Measurements from ENCODE around the gene ERAP2.
A peak's percentile ranks its signal among the peaks of the same experiment; 100 is the strongest.
"Not testable (repeated sequence)": the region's sequence is repeated elsewhere in the genome, so short reads cannot be mapped to it uniquely, and the experiment has no call there.

ERAP2 gene

GRCh38 chr5:96864922-96865530 lies 11.3 kb upstream of the ERAP2 start:
- no peak for DNase-seq

GRCh38 chr5:96868603-96869371 lies 7.5 kb upstream of the ERAP2 start:
- DNase-seq = peak; percentile 50

DNA sequence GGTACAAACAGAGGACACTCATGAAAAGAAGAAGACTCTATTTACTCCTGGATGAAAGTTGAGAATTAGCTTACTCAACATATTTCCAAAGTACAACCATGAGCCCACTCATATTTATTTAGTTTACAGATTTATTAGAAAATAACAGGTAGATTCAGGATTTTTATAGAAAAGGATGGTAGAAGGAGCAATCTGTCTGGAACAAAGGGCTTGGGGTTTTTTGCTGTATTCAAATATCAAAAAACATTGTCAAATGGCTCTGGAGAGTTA lies 7.0 kb upstream of the ERAP2 start:
- DNase-seq = no peak

DNA sequence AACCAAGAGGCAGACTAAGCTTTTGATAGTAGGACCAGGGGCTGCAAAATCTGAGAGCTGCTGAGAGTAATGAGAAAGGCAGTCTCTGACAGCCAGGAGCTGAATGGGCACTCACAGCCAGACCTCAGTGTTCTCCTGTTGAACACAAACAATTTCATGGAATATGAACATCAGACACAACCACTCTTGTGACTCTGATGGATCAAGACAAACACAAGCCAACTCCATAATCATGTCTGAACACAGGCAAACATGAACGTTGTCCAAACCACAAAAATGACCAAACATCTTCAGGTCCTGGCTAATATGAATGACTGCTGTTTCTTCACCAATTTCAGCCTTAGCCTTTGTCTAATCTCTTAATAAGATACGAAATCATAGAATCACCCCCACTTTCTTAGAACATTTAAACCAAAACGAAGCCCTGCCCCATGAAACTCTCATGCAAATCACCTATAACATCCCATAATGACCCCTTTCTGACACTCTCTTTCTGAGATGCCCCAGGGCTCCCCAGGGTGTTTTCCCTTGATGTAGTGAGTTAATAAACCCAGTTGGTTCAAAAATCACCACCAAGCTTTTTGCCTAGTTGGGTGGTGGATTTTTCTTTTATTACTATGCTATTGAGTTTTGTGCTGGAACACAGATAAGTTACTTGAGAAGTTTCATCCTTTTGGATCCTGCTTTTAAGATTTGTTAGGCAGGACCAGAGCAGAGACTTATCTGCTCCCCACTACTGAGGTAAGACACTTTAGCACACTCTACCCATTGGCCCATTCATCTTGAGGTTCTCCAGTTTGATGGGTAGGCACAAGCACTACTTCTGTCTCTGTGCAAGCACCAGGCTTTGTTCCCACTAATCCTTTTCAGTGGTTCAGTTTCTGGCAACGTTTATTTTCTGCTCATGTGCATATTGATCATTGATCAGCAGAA lies 5.9 kb upstream of the ERAP2 start:
- peak; percentile 17 for DNase-seq

DNA sequence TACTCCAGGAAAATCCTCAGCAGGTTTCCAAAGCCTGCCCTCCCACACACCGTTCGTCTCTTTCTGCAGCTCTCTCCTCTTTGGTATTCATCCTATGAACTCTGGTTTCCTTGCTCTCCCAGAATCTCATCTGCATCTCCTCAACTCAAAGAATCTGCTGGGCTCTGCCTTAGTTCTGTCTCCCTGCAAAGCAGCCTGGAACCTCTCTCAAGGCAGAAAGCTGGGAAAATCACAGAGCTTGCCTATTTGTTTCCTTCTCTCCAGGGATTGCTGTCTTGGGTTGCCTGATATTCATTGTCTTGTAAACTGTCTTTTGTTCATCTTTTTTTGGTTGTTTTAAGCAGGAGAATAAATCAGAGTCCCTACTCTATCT lies 5.3 kb upstream of the ERAP2 start:
- DNase-seq = no peak

DNA sequence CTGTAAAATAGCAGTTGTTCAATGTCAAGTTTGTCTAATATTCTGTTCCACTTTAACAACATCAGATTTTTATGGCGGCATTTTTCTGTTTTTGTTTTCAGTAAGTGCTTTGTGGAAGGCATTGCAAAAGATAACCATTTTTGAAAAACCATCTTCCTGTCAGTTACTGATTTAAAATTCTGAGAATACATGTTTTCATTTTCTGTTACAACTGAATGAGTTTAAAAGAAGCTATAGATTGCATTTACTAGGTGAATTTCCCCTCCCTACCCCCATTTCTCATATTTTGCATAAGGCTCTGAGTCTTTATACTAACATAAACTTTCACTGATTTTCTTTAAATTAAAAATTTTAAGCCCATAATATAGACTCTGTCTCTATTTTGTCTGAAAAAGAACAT lies 4.6 kb upstream of the ERAP2 start:
- DNase-seq = no peak

GRCh38 chr5:96873449-96873848 lies 2.9 kb upstream of the ERAP2 start:
- DNase-seq = no peak

GRCh38 chr5:96874631-96875030 lies 1.7 kb upstream of the ERAP2 start:
- no peak for DNase-seq

DNA sequence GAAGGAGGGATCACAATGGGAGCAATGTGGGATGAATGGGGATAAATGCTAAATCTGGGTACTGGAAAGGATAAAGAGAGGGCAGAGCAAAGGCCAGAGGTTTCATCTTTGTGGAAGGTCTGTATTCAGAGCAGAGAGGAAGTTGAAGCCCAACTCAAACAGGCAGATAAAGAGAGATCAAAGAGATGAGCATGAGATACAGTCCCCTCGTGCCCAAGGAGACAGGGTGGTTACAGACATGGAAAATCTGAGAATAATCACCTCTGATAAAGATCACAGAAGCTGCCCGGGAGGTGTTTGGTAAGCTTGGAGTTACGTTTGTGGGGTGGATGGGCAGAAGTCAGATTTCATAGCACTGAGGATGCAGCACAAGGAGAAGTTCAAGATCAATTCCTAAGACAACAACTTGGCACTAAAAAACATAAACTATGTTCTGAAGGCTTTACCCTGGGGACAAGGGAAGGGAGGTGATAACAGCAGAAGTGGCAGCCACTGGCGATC lies 459 bp upstream of the ERAP2 start:
- DNase-seq = no peak

DNA sequence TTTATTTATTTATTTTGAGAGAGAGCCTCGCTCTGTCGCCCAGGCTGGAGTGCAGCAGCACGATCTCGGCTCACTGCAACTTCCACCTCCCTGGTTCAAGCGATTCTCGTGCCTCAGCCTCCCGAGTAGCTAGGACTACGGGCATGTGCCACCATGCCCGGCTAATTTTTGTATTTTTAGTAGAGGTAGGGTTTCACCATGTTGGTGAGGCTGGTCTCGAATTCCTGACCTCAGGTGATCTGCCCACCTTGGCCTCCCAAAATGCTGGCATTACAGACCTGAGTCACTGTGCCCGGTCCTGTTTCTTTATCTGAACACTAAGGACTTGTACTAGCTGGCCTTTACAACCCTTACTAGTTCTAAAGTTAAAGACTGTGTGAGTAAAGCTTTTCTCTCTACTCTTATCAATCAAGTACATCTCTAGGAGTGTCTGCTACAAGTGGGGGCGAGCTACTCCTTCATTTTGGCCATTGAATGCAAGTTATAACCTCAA lies 723 bp downstream of the ERAP2 start:
- not testable (repeated sequence) for DNase-seq

DNA sequence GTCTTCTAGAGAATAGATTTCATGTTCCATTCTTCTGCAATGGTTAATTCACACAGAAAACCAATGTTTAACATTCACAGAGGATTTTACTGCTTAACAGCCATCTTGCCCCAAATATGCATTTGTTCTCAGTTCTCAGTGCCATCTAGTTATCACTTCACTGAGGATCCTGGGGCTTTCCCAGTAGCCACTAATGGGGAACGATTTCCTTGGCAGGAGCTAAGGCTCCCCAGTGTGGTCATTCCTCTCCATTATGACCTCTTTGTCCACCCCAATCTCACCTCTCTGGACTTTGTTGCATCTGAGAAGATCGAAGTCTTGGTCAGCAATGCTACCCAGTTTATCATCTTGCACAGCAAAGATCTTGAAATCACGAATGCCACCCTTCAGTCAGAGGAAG lies 3.4 kb downstream of the ERAP2 start:
- DNase-seq = no peak

- DNase-seq = no peak
Measured at GRCh38 chr5:96880444-96881164, 4.3 kb downstream of the ERAP2 start.

GRCh38 chr5:96881511-96882115 lies 5.3 kb downstream of the ERAP2 start:
- no peak for DNase-seq

DNA sequence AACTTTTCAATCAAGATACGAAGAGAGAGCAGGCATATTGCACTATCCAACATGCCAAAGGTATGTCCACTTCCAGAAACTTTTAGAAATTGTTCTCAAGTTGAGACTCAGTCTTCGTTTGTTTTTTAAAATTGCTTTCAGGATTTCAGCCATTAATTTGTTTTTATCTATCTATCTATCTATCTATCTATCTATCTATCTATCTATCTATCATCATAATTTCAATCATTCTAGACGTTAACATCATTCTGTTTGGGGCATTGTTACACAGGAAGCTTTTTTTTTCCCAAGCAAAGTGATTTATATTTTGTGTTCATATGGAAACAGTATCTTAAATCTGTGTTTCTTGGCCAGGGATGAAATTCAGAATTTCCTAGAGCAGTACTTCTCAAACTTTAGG lies 7.6 kb downstream of the ERAP2 start:
- DNase-seq = no peak

DNA sequence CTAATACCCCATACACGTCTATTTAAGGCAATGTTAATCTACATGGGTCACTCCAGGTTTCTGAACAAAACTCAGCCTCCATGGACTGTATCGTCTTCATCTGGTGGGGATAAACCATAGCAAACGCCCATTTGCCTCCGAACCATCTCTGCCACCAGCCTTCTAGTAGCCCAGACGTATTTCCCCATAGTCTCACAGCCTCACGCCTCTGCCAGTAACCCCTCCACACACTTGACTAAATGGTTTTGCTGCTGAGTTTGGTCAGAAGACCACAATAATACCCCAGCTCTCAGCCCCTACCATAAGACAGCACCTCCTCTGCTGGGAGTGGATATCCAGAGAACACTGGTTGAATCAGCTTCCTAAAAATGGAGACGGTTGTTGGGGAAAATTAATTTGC lies 8.7 kb downstream of the ERAP2 start:
- no peak for DNase-seq

DNA sequence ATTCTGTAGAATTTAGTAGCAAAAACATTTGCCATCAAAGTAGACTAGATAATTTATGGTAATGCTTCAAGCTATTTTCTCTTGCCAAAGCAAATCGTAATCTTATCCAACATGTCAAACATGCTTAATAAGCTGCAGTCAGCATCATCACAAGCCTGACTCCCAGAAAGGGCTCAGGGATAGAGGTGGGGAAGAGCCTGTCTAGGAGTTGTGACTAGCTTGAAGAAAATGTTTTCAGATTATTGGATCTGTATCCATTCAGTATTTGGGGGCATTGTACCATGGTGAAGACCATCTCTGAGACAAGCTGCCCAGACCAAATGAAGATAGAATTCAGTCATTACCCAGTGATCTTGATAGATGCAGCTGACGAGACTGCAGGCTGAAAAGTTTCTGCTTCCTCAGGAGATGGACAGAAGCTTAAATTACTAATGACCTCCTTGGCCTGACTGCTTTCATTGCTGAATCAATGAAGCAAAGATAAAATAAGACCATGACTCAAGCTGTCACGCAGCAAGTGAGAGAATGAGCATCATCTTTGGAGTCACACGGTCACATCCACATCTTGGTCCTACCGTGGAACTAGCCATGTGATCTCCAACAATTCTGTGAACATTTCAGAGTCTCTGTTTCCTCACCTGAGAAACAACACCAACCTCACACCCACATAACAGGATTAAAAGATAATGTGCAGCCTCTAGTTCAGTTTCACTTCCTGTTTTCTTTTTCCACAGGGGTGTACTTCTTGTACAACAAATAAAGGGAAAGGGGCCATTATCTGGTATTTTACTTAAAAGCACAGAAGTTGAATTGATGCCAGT lies 9.4 kb downstream of the ERAP2 start:
- DNase-seq = no peak

DNA sequence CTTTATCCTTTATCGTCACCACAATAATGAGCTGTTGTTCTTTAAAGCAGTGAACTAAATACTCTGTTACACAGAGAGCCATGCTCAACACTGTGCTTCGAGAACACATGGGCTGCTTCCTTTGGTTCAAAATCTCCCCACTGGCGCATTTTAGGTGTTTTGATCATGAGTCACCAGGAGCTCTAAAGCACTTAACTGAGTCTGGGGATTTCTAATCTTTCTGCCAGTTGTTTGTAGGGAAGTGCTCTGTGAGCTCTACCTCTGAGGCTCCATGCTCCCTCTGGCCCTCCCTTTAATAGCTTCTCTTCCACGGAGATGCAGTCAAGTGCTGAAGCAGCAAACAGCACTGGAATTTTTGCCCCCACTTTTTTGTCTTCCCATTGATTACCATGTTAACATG lies 17.0 kb downstream of the ERAP2 start:
- no peak for DNase-seq

DNA sequence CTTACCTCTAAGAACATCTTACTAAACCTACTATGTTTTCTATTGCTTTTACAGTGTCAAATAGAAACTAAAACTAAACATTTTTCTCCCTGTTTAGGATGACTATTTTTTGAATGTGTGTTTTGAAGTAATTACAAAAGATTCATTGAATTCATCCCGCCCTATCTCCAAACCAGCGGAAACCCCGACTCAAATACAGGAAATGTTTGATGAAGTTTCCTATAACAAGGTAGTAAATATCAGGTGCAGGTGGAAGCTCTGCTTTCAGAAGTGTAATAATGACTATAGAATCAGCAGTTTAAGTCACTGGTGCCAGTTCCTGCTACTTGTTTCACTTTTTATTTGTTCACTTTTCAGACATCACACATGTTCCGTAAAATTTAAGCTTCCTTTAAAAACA lies 20.0 kb downstream of the ERAP2 start:
- DNase-seq = no peak

GRCh38 chr5:96896806-96897205 lies 20.5 kb downstream of the ERAP2 start:
- no peak for DNase-seq

DNA sequence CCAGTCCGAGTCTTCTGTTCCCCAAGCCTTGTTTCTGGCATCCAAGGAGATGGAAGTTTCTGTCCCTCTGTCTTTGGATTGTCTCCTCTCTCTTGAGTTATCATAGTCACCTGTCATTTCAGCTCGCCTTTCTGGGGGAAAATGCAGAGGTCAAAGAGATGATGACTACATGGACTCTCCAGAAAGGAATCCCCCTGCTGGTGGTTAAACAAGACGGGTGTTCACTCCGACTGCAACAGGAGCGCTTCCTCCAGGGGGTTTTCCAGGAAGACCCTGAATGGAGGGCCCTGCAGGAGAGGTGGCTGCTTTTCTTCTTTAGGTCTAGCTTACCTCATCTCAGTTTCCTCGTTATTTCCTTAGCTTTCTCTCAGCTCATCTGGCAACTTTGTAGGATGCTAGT lies 25.1 kb downstream of the ERAP2 start:
- no peak for DNase-seq

DNA sequence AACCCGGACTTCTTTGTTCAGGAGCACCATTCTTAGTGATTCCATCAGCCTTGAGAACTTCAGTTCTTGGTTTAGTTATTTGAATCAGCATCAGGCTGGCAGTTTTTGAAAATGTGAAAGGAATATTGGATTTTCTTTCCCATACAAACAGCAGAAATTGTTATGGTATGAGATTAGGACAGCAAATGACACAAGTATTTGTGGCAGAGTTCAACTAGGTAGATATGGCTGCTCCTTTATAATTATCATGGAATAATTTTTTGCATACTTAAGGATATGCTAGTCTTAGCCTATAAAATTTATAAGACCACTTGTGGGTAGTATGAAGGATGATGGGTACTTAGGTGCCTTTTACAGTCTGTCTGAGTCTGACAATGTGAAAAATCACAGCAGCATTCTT lies 25.5 kb downstream of the ERAP2 start:
- DNase-seq = no peak

GRCh38 chr5:96902876-96903275 lies 26.6 kb downstream of the ERAP2 start:
- no peak for DNase-seq
